Bone marrow (tissue), 2 donors: ENCODE measurements around the gene MTMR10.
A peak's percentile ranks its signal among the peaks of the same experiment; 100 is the strongest.

ENCODE experiments used
- DNase-seq, 2 donors: peaks; one replicate each; lab custom pipeline; 2025; lab: John Stamatoyannopoulos, UW

The MTMR10 gene

DNA sequence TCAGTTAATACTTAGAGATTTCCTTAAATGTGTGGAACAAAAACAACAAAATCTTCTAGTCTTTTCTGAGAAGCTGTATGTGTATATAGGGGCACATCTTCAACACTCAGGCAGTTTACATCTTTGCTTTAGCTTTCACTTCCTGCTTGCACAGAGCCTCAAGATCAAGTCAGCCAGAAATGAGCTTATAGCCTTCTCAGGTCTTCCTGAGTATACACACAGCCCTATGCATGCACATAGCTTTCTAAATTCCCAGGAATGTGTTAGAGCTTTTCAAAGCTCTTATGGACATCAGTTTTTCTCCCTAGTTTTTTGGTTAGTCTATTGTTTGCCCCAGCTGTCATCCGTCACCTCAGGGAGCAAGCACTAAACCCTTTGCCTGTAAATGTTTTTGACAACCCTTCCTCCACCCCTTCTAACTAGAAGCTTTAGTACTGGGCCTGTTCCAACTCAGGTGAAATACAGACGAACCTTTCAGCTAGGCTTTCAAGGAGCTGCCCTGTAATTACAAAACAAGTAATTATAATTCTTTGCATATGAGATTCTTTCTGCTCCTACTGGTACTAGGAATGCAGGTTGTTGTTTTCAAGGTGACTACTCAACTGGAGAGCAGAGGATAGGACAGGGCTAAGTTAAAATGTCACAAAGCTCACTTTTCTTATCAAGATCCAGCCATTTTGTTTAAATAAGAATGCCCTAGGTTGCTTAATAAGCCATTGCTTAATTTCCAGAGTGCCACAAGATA lies 22.6 kb upstream of the MTMR10 start:
- DNase-seq: no peak

DNA sequence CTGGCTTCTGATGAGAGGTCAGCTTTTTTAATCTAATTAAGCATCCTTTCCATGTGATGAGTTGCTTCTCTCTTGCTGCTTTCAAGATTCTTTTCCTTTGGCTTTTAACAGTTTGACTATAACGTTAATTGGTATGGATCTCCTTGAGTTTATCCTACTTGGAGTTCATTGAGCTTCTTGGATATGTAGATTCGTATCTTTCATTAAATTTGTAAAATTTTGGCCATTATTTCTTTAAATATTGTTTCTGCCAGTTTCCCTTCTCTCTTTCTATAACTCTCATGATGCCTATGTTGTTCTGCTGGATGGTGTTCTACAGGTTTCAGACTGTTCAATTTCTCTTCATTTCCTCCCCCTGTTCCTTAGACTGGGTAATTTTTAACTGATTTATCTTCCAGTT lies 21.0 kb upstream of the MTMR10 start:
- no peak for DNase-seq

DNA sequence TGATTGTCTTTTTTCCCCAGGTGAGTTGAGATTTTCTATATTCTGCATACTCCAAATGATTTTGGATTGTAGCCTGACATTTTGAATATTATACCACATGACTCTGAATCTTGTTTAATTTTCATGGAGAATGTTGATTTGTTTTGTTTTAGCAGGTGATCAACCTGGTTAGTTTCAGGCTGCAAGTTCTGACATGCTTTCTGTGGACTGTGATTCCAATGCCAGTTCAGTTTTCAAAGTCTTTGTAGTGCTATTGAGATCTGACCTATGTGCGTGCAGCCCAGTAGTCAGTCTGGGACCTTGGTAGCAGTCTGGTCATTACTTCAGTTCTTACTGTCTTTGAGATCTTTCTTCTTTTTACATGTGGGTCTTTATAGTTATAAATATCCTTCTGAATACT lies 18.6 kb upstream of the MTMR10 start:
- DNase-seq: no peak

DNA sequence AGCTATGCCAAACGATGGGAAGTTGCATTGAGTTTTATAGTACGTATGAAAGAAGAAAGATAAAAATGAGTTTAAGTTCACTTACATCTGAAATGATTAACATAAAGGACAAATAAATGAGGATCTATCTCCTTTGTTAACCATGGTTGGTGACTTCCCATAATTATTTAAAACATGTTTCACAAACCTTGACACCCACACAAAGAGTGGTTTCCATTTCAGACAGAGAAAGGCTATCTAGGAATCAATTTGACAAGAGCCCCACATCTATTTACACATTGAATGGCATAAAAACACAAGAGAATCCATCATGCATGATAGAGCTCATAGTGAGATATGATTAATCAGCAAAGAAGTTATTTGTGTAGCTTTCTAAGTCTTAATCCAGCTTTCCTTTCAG lies 14.2 kb upstream of the MTMR10 start:
- no peak for DNase-seq

DNA sequence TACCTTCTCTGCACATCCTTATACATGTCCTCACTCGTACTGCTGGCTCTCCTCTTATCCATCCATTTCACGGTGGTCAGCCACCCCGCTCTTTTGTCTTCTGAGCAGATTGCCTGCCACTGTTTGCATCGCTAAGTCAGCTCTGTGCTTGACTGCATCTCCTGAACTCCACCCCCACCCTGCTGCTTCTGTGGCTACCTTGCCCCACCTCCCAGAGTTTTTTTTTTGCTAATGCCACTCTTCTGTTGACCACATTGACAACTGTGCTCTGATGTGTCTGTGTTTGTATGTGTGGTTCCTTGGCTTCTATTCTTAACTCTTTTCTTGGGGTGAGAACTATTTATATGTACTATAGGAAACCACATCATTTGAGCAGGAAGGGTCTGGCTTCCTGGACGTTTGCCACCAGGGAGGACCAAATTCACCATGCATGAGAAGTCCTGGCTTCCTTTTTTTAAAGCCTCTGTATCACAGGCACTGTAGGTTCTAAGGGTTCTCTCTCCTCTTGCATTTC lies 12.8 kb upstream of the MTMR10 start:
- DNase-seq: peak in 1 of 2 donors; percentile 90

DNA sequence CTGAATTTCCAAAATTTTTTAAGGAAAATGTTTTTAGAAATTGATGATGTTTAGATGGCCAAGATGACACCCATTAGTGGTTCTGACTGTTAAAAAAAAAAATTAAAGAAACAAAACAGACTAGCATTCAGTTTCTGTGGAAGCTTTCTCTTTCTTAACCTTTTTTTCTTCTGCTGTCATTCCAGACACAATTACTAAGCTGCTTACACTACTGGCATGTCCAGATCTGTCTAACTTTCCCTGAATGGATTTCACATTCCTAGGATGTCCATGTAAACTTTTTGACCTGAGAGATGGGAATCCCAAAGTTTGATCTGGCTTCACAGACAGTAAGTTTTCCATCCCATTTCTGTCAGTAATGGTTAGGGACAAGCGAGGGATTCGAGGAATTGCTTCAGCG lies 10.3 kb upstream of the MTMR10 start:
- DNase-seq: no peak

DNA sequence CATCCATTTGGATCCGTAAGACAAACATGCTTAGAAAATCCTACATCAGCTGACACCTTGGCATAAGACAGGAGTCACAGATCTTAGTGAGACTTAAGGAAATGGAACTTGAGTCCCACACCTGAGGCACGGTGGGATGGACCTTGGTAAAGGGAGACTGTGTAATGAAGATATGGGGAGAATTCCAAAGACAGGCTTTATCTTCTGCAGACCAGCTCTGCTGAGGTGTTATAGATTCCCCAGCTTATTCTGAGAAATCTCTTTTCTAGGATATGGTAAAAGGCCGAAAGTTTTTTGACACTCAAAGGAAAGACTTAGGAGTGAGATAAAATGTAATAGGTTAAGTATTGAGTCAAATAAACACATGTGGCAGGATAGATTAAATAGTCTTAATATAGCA lies 8.3 kb upstream of the MTMR10 start:
- DNase-seq: no peak

DNA sequence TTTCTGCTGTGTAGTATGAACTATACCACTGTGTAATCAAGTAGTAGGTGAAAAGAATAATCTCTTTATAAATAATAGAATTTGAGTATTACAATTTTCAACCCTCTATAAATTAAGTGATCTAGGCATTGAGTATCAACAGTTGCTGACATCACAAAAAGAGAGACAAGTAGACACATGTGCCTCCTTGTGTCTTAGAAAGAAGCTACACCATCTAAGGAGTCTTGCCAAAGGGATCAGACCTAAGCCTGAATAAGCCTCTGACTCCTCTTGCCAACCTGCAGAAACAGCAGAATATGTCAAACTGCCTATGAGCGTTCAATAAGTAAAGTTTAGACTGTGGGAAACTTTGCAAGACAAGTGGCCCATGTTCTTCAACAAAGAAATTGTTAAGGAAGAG lies 5.8 kb upstream of the MTMR10 start:
- no peak for DNase-seq

DNA sequence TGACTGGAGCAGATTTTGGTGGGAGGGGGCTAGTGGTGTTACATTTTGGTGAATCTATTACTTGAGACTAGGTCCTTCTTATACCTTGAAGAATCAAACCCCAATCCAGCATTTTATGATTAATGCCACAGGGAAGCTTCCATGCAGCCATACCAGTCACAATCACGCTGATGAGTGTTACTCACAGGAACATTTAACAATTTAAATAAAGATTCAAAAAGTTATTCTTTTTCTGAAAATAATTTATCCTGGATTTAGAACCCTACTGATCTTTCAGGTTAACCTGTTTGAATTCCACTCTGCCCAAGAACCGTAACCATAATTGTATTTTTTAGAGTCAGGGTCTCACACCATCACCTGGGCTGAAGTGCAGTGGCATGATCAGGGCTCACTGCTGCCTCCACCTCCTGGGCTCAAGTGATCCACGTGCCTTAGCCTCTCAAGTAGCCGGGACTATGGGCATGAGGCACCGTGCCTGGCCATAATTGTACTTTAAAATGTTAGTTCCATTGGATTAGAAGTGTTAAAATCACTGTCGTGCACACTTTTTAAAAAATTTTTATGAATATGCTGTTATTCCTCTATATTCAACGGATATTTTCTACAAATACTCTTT lies 929 bp upstream of the MTMR10 start:
- no peak for DNase-seq

DNA sequence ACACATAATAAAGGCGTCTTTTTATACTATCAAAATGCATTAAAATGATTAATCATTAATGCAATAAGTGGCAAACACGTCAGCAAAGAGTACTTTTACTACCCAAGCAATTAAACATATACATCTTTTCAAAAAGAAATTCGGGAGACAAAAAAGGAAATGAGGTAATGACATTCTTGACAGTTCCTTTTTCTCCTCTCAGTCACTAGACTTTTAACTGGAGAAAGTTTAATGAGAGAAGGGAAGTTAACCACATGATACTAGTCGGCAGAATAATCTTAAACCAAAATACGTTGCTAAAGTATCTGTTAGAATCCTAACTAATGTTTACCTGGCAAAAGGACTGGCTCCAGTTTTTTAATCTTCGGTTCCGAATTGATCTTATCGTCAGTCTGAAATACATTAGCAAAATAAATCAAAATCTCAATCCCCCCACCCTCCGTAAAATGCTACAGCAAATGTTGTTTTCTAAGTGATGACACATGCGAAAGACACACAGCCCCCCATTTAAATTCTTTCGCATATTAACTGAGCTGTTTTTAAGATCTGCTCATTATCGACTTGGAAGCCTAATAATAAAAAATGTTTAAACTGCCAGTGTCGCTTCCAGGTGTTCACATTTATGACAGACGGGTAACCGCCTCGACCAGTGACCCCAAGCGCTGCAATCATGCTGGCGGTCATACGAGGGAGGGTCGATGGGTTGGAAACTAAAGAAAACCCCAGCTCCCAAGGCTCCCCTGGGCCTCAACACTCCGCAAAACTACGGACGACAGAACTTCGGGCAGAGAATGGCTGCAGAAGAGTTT lies 778 bp downstream of the MTMR10 start:
- peak in 1 of 2 donors; percentile 29 for DNase-seq

DNA sequence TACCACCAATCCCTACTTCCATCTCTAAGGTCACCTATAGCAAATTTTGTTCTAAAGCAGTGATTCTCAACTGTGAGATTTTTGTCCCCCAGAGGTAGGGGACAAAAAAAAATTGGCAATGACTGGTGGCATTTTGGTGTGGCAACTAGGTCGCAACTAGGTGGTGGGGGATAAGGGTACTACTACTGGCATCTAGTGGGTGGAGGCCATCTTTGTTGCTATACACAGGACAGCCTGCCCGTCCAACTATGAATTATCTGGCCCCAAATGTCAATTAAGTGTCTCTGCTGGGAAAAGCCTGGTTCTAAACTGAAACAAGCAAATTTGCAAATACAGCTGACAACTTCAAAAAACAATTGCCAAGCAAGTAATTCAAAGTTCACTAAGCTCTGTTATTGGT lies 1.4 kb downstream of the MTMR10 start:
- no peak for DNase-seq

DNA sequence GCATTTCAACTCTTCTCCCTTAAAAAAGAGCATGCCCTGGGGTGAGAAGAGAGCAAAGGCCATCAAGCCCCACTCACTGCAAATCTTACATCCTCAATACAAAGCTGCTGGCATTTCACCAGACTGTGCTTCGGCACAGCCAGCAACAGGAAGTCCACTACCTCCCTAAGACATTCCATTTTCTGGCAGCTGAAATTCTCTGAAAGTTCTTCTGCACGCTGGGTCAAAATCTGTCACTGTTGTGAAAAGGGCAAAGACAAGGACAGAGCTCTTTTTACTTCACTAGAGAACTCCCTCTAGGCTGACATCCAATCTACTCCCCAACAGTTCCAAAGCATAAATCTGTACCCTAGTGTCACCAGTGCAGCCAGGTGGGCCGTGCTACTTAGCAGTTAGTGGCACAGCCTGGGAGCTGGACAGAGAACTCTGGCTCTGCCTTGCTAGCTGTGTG lies 6.3 kb downstream of the MTMR10 start:
- DNase-seq: no peak

DNA sequence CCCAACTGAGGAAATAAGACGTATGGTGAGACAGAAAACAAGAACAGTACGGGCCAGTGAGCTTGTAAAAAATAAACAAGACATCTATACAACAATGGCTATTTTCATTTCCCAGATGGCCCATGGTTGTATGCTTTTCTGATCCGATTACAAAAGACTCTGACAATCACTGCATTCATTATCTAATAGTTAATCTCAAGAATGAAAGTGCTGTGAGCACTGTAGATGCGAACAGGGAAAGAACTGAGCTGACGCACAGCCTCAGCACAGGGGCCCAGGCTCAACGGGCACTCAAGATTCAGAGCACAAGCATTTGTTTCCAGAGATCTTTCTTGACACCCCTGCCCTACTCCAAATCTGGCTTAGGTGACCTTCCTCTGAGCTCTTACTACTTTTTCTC lies 6.9 kb downstream of the MTMR10 start:
- DNase-seq: no peak

DNA sequence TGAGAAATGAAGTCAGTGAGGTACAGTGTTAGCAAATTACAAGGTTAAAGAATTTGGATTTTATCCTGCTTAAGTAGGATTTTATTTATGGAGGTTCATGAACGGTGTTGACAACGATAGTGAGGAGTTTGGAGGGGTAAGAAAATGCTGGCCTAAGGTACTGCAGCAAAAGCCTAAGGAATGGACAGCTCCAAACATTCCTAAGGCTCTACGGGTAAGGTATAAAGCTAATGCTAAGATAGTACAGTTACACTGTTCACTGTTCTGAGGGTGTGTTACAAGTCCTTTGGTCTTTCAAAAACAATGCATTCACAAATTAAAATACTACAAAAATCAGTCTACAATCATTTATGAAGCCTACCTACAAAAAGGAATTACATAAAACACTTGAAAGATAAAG lies 7.3 kb downstream of the MTMR10 start:
- DNase-seq: no peak

DNA sequence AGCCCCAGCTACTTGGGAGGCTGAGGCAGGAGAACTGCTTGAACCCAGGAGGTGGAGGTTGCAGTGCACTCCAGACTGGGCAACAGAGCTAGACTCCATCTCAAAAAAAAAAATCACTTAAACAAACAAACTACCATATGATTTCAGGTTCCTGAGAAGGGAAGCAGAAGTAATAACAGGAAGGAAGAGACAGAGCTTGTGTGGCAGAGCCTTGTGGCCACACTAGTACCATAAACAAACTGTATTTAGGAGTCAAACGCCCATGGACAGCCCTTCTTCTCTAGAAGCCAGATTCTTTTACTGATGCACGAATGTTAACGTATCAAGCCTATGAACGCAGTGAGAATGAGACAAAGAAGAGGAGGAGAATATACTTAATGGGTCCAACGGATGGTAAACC lies 12.0 kb downstream of the MTMR10 start:
- DNase-seq: peak in 1 of 2 donors; percentile 38

DNA sequence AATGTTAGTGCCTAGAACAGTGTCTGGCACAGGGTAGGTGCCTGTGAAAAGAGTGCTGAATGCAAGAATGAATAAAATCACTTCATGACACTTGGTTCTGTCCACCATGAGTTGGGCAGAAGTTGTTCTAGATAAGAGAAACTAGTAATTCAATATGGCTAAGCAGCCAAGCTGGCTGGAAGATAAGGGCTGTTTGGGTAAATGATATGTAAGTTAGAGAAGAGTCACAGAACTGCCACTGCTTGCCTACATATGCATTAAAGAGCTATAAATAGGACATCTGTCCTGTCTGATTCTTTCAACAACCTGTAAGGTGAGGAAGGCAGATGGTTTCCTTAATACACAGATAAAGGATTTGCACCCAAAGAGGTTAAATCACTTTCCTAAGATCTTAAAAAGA lies 13.1 kb downstream of the MTMR10 start:
- no peak for DNase-seq

DNA sequence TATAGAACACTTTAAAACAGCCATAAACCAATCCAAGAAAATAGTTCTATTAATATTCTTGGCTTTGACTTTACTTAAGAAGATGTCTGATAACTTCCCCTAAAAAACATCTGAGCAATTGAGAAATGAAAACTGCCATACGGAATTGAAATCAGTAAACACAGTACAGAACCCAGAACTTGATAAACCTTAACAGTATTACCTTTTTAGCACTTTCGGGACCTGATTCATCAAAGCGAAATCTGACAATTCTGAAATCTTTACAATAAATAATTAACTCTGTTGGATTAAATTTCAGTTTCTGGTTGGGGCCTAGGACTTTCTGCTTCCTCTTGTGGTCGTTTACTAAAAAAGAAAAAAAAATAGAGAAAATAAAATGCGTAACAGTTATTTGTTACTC lies 17.3 kb downstream of the MTMR10 start:
- no peak for DNase-seq

DNA sequence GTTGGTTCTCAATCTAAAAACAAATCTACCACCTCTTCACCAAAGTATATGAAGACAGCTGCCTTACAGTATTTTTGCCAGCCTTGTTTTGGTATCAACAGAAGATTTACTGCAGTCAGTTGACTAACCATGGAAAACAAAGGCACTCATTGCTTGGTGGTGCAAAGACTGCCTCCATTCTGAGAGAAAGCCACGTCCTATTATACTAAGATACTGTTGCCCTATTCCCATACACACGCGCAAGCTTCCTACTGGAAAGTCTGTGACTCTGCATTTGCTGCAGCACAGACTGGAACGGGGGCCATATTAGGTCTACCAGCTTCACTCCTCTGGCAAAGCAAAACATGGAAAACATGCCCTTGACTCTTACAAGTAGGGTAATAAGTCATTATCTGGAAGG lies 18.0 kb downstream of the MTMR10 start:
- DNase-seq: no peak

DNA sequence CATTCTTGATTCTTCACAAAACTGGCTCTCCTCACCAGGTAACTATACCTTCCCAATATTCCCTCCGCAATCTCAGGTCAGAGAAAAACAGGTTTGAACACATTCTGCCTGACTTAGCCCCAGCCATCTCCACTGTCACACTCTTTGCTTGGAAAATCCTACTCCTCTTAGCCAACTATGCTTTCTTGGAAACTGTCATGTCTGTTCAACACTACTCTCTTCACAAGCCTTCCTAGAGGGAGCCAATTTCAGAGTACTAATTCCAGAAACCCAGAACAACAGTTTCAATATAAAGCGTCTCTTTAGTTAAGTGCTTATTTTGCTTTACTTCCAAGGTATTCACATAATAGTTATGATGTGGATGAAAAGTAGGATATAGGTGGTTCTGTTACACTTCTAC lies 21.7 kb downstream of the MTMR10 start:
- DNase-seq: no peak

DNA sequence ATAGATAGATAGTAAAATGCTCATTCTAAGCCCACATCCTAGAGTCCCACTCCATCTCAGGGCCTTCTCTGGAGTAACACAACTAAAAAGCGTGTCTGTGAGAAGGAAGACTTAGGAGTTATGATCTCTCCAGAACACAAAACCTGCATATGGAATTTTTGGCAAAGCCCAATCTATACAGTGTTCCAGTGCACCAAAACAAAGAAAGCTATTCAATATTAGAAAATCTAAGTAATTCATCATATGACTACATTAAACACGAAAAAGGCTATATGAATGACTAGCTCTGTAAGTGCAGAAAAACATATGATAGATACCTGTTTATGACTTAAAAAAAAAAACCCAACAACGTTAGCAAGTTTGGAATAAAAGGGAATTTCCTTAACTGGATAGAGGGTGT lies 27.7 kb downstream of the MTMR10 start:
- no peak for DNase-seq

DNA sequence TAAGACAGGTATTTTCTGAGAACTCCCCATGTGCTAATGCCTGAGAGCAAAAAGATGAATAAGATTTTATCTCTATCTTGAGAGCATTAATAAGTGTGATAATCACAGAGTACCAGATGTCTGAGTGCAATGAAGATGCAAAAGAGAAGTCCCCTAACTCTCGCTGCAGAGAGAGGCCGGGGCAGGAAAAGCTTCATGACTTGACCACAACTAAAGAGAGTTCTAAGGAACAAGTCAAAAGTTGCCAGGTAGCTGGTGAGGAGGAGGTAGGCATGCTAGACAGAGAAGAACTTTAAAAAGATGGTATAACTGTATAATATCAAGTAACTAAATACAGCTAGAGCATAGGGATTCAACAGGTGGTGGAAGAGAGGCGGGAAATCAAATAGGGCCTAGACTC lies 28.8 kb downstream of the MTMR10 start:
- no peak for DNase-seq

DNA sequence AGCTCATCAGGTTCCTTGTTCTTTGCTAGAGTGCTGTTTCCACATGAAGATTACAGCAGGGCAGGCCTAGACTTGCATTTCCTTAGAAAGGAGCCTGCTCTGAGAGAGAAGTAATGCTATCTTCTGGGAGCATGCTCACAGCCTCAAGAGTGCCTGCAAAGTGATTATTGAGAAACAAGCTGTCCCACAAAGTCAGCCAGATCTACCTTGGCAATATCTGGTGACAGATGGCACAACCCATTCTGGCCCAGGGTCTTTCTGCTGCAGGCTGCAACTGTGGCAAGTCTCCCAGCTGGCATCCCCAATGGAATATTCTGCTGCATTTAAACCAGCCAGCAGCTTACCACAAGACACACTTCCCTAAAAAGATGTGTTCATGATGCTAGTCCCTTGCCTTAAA lies 29.3 kb downstream of the MTMR10 start:
- DNase-seq: no peak

DNA sequence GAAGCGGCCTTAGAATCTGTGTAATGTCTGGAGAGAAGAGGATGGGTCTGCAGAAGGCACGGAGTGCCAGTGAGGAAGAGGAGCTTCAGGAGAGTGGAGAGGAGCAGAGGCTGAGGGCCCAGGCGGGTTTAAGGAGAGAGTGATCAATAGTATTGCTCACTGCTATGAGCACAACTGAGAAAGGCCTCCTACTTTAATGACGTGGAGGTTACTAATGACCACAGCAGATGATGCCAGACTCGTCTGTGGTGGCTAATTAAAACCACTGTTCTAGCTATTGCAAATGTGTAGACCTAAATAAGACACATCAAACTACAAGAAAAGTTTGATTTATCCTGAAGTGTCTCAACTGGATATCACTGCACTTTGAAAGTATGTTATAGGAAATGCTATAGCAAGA lies 33.2 kb downstream of the MTMR10 start:
- DNase-seq: no peak
